ENCODE data around the gene CHRNA4.
"Not testable (repeated sequence)": the region's sequence is repeated elsewhere in the genome, so short reads cannot be mapped to it uniquely, and the experiment has no call there.

CHRNA4 gene

GRCh38 chr20:63337786-63338420 lies 23.2 kb downstream of the CHRNA4 start:
- no peak overlapping the region for H3K4me3 ChIP-seq (ENCODE audit: low read depth, low read length)
- no peak for TF ChIP-seq CTCF (conservative IDR thresholded peaks at IDR 0.05; ENCODE audit: low read depth, low read length)
- peak; percentile 68 for DNase-seq (ENCODE audit: low read depth)

- DNase-seq (ENCODE audit: low read depth) = no peak
- H3K4me3 ChIP-seq (ENCODE audit: low read depth, low read length) = no peak overlapping the region
- TF ChIP-seq CTCF (conservative IDR thresholded peaks at IDR 0.05; ENCODE audit: low read depth, low read length) = no peak
Measured at GRCh38 chr20:63336232-63336752, 24.9 kb downstream of the CHRNA4 start.

GRCh38 chr20:63335711-63336110 lies 25.4 kb downstream of the CHRNA4 start:
- no peak for TF ChIP-seq CTCF (conservative IDR thresholded peaks at IDR 0.05; ENCODE audit: low read depth, low read length)
- no peak for DNase-seq (ENCODE audit: low read depth)
- no peak overlapping the region for H3K4me3 ChIP-seq (ENCODE audit: low read depth, low read length)

- H3K4me3 ChIP-seq (ENCODE audit: low read depth, low read length); DNase-seq (ENCODE audit: low read depth): not testable (repeated sequence)
Measured at GRCh38 chr20:63335060-63335459, 26.1 kb downstream of the CHRNA4 start.

- no peak for DNase-seq (ENCODE audit: low read depth)
- TF ChIP-seq CTCF (conservative IDR thresholded peaks at IDR 0.05; ENCODE audit: low read depth, low read length) = no peak
- no peak overlapping the region for H3K4me3 ChIP-seq (ENCODE audit: low read depth, low read length)
Measured at GRCh38 chr20:63334356-63334755, 26.8 kb downstream of the CHRNA4 start.

- DNase-seq (ENCODE audit: low read depth) = no peak
- no peak overlapping the region for H3K4me3 ChIP-seq (ENCODE audit: low read depth, low read length)
- TF ChIP-seq CTCF (conservative IDR thresholded peaks at IDR 0.05; ENCODE audit: low read depth, low read length) = no peak
Measured at GRCh38 chr20:63333241-63333836, 27.8 kb downstream of the CHRNA4 start.

GRCh38 chr20:63332488-63333240 lies 28.5 kb downstream of the CHRNA4 start:
- H3K4me3 ChIP-seq (ENCODE audit: low read depth, low read length) = no peak overlapping the region

More at GRCh38 chr20:63332488-63333240, 28.5 kb downstream of the CHRNA4 start:
- no peak for DNase-seq (ENCODE audit: low read depth)
- TF ChIP-seq CTCF (conservative IDR thresholded peaks at IDR 0.05; ENCODE audit: low read depth, low read length) = no peak

Data from choroid plexus epithelial cell (primary cell).